ENCODE results near the gene SELENOS.

SELENOS gene

GRCh38 chr15:101277038-101277822 lies at the start of gene SELENOS:
SELENOS (minus strand) TSS chr15:101277485; CDS start chr15:101277417, 68 bp downstream.
- peak; percentile 41 for DNase-seq

GRCh38 chr15:101326462-101327146 lies 49.3 kb upstream of the SELENOS start:
- no peak for DNase-seq

GRCh38 chr15:101326026-101326315 lies 48.7 kb upstream of the SELENOS start:
- DNase-seq: no peak

- no peak for DNase-seq
These were observed 48.2 kb upstream of the SELENOS start for GRCh38 chr15:101325263-101326025.

GRCh38 chr15:101324524-101325177 lies 47.4 kb upstream of the SELENOS start:
- DNase-seq: no peak

- DNase-seq: no peak
These were observed 46.7 kb upstream of the SELENOS start for GRCh38 chr15:101323793-101324523.

GRCh38 chr15:101322854-101323477 lies 45.7 kb upstream of the SELENOS start:
- DNase-seq: no peak

- DNase-seq: no peak
These were observed 44.9 kb upstream of the SELENOS start for GRCh38 chr15:101322016-101322695.

- no peak for DNase-seq
These were observed 43.3 kb upstream of the SELENOS start for GRCh38 chr15:101320501-101321052.

- no peak for DNase-seq
These were observed 41.6 kb upstream of the SELENOS start for GRCh38 chr15:101318839-101319238.

GRCh38 chr15:101318147-101318819 lies 41.0 kb upstream of the SELENOS start:
- DNase-seq: no peak

GRCh38 chr15:101317336-101317872 lies 40.1 kb upstream of the SELENOS start:
- DNase-seq: no peak

- DNase-seq: no peak
These were observed 39.2 kb upstream of the SELENOS start for GRCh38 chr15:101316529-101316928.

GRCh38 chr15:101315736-101316135 lies 38.5 kb upstream of the SELENOS start:
- no peak for DNase-seq

- DNase-seq: no peak
These were observed 37.2 kb upstream of the SELENOS start for GRCh38 chr15:101314336-101315125.

- DNase-seq: no peak
These were observed 35.9 kb upstream of the SELENOS start for GRCh38 chr15:101313041-101313761.

GRCh38 chr15:101310508-101310907 lies 33.2 kb upstream of the SELENOS start:
- no peak for DNase-seq

GRCh38 chr15:101310161-101310480 lies 32.8 kb upstream of the SELENOS start:
- DNase-seq: no peak

Measured in NCI-H2107 (cell line).